Fibroblast of mammary gland (primary cell): ENCODE results near the gene ACOT7.

Experiments used
- DNase-seq: peaks from one replicate; pipeline ENCODE4 v3.0.0-alpha.2; 2010; ENCODE audit warnings: low read depth
- H3K4me3 ChIP-seq: 2 replicates; pipeline ENCODE4 v1.5.1; 2011; ENCODE audit warnings: low read depth, mild to moderate bottlenecking, low read length, moderate library complexity; ENCODE audit not compliant: control insufficient read depth
- TF ChIP-seq, protein P1 (sequence below): conservative IDR thresholded peaks from 2 replicates; pipeline ENCODE4 v1.5.1; 2011; ENCODE audit warnings: low read depth, low read length, inconsistent platforms; ENCODE audit not compliant: control insufficient read depth, insufficient read depth

ACOT7 gene

GRCh38 chr1:6420454-6421042 lies 27.0 kb upstream of the ACOT7 start:
- TF ChIP-seq, protein P1, sequence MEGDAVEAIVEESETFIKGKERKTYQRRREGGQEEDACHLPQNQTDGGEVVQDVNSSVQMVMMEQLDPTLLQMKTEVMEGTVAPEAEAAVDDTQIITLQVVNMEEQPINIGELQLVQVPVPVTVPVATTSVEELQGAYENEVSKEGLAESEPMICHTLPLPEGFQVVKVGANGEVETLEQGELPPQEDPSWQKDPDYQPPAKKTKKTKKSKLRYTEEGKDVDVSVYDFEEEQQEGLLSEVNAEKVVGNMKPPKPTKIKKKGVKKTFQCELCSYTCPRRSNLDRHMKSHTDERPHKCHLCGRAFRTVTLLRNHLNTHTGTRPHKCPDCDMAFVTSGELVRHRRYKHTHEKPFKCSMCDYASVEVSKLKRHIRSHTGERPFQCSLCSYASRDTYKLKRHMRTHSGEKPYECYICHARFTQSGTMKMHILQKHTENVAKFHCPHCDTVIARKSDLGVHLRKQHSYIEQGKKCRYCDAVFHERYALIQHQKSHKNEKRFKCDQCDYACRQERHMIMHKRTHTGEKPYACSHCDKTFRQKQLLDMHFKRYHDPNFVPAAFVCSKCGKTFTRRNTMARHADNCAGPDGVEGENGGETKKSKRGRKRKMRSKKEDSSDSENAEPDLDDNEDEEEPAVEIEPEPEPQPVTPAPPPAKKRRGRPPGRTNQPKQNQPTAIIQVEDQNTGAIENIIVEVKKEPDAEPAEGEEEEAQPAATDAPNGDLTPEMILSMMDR: no peak
- no peak overlapping the region for H3K4me3 ChIP-seq
- no peak for DNase-seq

DNA sequence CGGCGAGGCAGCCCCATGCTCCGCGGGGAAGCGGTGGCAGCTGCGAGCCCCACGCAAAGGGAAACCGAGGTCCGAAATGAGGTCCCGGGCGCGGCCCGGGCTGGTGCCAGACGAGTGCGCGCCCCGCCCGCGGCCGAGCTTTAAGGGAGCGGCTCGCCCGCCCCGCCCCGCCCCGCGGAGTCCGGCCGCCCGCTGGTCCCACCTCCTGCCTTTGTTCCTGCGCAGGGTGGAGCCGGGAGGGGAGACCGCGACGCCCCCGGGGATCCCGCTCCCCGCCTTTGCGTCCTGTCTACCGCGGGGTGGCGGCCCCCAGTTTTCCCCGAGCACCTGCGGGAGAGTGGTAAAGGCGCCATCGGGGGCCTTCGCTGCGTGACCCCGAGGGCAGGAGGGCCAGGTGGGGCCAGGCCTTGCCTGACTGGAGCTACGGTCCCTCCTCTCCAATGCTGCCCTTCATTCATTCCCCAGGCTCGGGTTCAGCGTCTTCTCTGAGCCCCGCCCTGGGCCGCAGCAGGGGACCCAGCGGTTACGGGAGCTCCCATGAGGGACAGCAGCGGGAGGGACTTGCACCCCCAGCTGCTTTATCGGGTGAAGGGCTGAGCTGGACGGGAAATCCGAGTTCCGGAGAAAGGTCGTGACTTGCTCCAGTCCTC lies 26.4 kb upstream of the ACOT7 start, which contains the start of gene HES2:
Gene HES2 (minus strand): TSS at position 116 of the 650 bp plus-strand sequence. CDS start 99 bp downstream, at position 17.
- no peak for DNase-seq
- TF ChIP-seq, protein P1: no peak
- no peak within 1 kb of the TSS for H3K4me3 ChIP-seq

- TF ChIP-seq, protein P1: no peak
- DNase-seq: no peak
- no peak overlapping the region for H3K4me3 ChIP-seq
Observed at GRCh38 chr1:6419397-6419803, 25.8 kb upstream of the ACOT7 start.

- H3K4me3 ChIP-seq: no peak overlapping the region
- DNase-seq: no peak
- TF ChIP-seq, protein P1: no peak
Observed at GRCh38 chr1:6418668-6419396, 25.3 kb upstream of the ACOT7 start.

GRCh38 chr1:6417961-6418667 lies 24.5 kb upstream of the ACOT7 start:
- TF ChIP-seq, protein P1: no peak
- H3K4me3 ChIP-seq: no peak overlapping the region
- DNase-seq: no peak

- TF ChIP-seq, protein P1: no peak
- no peak for DNase-seq
- no peak overlapping the region for H3K4me3 ChIP-seq
Observed at GRCh38 chr1:6416906-6417305, 23.3 kb upstream of the ACOT7 start.
